BE2C (cell line): Measurements from ENCODE around the gene PPM1B.

Experiments used
- DNase-seq: peaks from one replicate; pipeline ENCODE4 v3.0.0-alpha.2; 2020
- H3K27me3 ChIP-seq: fragments of 250-450 bp; sonication (Bioruptor Pico); 2 replicates; pipeline ENCODE4 v1.5.1; 2020; ENCODE audit warnings: mild to moderate bottlenecking
- H3K36me3 ChIP-seq: fragments of 250-450 bp; sonication (Bioruptor Pico); 2 replicates; pipeline ENCODE4 v1.5.1; 2020; ENCODE audit warnings: mild to moderate bottlenecking
- H3K4me1 ChIP-seq: fragments of 250-450 bp; sonication (Bioruptor Pico); 2 replicates; pipeline ENCODE4 v1.5.1; 2020
- H3K4me3 ChIP-seq: 2 replicates; pipeline ENCODE4 v1.5.1; 2011; ENCODE audit warnings: low read depth, low read length
- H3K9me3 ChIP-seq: fragments of 250-450 bp; sonication (Bioruptor Pico); 2 replicates; pipeline ENCODE4 v1.5.1; 2020
- TF ChIP-seq, protein P1 (sequence below): IDR thresholded peaks from 2 replicates; pipeline ENCODE4 v1.5.1; 2012; ENCODE audit warnings: mild to moderate bottlenecking, low read depth, low read length

PPM1B gene

DNA sequence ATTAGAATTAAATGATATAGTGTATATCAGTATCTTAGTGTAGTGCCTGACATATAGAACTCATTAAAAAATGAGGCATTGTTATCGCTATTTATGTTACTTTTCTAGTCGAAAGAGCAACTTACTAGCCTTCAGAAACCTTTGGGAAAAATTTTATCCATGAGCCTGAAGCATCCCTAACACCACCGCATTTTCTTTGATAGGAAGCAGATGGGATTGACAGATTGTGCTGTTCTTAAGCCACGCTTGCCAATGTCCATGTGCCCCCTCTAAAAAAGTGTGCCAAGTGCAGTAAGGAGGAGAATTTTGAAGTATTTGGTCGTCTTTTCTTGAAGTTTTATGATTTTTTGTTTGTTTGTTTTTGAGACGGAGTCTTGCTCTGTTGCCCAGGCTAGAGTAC lies 29.1 kb downstream of the PPM1B start:
- no peak for DNase-seq
- Histone ChIP-seq H3K27me3 (no peaks in the 10 kb centered on the region), H3K9me3 (no peaks in the 10 kb centered on the region), H3K4me3 (no peak overlapping the region), H3K36me3 (no peaks in the 10 kb centered on the region; the same call in 1 of the 2 replicates), H3K4me1 (peaks cover 15% of the 10 kb centered on the region)
- TF ChIP-seq, protein P1, sequence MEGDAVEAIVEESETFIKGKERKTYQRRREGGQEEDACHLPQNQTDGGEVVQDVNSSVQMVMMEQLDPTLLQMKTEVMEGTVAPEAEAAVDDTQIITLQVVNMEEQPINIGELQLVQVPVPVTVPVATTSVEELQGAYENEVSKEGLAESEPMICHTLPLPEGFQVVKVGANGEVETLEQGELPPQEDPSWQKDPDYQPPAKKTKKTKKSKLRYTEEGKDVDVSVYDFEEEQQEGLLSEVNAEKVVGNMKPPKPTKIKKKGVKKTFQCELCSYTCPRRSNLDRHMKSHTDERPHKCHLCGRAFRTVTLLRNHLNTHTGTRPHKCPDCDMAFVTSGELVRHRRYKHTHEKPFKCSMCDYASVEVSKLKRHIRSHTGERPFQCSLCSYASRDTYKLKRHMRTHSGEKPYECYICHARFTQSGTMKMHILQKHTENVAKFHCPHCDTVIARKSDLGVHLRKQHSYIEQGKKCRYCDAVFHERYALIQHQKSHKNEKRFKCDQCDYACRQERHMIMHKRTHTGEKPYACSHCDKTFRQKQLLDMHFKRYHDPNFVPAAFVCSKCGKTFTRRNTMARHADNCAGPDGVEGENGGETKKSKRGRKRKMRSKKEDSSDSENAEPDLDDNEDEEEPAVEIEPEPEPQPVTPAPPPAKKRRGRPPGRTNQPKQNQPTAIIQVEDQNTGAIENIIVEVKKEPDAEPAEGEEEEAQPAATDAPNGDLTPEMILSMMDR: no peak

DNA sequence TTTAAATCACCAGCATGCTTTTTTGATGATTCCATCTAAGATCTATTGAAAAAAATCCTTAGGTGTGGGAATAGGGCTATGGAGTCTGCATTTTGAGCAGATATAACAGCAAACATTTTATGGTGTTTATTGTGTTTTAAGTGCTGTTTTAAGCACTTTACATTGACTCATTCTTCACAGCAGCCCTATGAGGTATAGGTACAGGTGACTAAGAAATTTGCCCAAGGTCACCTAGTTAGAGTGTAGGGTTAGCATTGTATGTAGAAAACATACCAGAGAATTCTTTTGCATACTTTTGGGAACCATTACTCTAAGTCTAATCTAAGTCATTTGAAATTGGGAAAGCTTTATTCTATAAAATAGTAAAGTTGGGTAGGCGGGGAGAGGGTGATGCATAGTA lies 31.3 kb downstream of the PPM1B start:
- no peaks in the 10 kb centered on the region for H3K9me3 ChIP-seq
- peaks cover 15% of the 10 kb centered on the region for H3K4me1 ChIP-seq
- H3K36me3 ChIP-seq: no peaks in the 10 kb centered on the region; the same call in none of the 2 replicates
- no peak overlapping the region for H3K4me3 ChIP-seq
- DNase-seq: no peak
- H3K27me3 ChIP-seq: no peaks in the 10 kb centered on the region
- TF ChIP-seq, protein P1: no peak

DNA sequence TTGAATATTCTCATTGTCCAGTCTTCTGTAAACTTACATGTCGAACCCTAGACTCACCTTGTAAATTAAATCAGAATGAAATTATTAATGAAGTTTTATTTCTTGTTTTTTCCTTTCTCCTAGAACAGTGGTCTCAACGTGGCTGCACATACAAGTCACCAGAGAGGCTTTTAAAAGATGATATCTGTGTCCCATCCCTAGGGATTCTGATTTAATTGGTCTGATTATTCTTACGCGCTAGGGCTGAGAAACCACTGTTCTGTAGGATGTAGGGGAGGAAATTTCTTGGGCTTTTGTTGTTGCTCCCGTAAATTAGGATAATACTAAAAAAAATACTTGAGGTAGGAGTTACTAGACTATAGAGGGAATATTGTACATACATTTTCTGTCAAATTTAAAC lies 32.1 kb downstream of the PPM1B start:
- H3K4me1 ChIP-seq: peaks cover 15% of the 10 kb centered on the region
- DNase-seq: no peak
- no peaks in the 10 kb centered on the region for H3K27me3 ChIP-seq
- TF ChIP-seq, protein P1: no peak
- H3K36me3 ChIP-seq: no peaks in the 10 kb centered on the region; the same call in none of the 2 replicates
- H3K9me3 ChIP-seq: no peaks in the 10 kb centered on the region
- no peak overlapping the region for H3K4me3 ChIP-seq

DNA sequence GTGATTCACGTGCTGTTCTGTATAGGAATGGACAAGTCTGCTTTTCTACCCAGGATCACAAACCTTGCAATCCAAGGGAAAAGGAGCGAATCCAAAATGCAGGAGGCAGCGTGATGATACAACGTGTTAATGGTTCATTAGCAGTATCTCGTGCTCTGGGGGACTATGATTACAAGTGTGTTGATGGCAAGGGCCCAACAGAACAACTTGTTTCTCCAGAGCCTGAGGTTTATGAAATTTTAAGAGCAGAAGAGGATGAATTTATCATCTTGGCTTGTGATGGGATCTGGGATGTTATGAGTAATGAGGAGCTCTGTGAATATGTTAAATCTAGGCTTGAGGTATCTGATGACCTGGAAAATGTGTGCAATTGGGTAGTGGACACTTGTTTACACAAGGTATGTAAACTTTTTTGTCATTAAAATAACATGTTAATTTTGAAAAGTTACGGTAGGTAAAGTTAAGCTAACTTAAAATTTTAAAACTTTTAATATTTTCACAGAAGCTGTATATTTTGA lies 33.0 kb downstream of the PPM1B start:
- Histone ChIP-seq H3K4me1 (peaks cover 15% of the 10 kb centered on the region), H3K27me3 (no peaks in the 10 kb centered on the region), H3K36me3 (no peaks in the 10 kb centered on the region; the same call in none of the 2 replicates), H3K4me3 (no peak overlapping the region), H3K9me3 (no peaks in the 10 kb centered on the region)
- TF ChIP-seq, protein P1: no peak
- no peak for DNase-seq

DNA sequence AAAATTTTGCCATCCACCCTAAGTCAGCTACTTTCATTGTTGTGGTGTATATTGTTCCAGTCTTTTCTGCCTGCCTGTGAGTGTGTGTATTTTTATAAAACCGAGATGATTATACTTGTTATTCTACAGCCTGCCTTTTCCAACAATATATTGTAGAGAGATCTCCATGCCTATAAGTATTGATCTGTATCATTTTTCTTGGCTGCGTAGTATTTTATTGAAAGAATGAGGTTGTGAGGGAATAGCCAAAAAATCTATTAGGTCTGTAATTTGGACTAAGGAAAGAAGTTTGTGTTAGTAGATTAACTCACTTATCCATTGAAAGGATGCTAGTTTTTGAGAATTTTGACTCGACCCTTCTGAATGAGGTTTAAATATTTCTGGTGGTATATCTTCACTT lies 34.9 kb downstream of the PPM1B start:
- Histone ChIP-seq H3K27me3 (no peaks in the 10 kb centered on the region), H3K4me3 (no peak overlapping the region), H3K9me3 (no peaks in the 10 kb centered on the region), H3K36me3 (no peaks in the 10 kb centered on the region; the same call in none of the 2 replicates), H3K4me1 (peaks cover 15% of the 10 kb centered on the region)
- DNase-seq: no peak
- TF ChIP-seq, protein P1: no peak

DNA sequence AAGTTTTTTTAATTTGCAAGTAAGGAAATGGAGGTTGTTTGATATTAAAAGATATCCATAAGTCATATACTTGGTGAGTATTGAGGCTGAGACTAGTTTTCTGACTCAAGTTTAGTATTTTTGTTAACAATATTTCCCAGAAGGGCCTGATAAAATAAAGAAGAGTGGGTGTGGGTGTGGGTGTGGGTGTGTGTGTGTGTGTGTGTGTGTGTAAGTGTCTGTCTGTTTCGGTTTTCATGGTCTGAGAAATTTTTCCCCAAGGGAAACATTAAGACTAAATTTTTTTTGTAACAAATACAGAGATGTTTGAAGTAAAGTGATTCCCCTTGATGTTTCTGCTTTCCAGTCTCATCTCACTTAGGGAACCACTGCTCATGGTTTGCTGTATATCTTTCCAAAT lies 36.5 kb downstream of the PPM1B start:
- Histone ChIP-seq H3K27me3 (no peaks in the 10 kb centered on the region), H3K9me3 (no peaks in the 10 kb centered on the region), H3K4me1 (peaks cover 15% of the 10 kb centered on the region), H3K4me3 (no peak overlapping the region), H3K36me3 (peaks cover under 1% of the 10 kb centered on the region)
- DNase-seq: no peak
- TF ChIP-seq, protein P1: no peak
